HepG2 (cell line): ENCODE results near the gene BLOC1S4. TPM values are rescaled to one million over a fixed set of nuclear protein-coding genes. Genes with fewer than 3 reads are reported as not detected.

ENCODE experiments used
- ATAC-seq: fragments of 200-7000 bp; cut with Tn5 transposase; 3 replicates; pipeline ENCODE4 v1.9.1; 2020; ENCODE audit warnings: mild to moderate bottlenecking, moderate library complexity
- BruUV-seq: library from RNA; stranded (reverse); fragments of 400-500 nt; replicated peaks from 2 replicates; lab custom pipeline; 2021; lab: Mats Ljungman, UMichigan
- CTCF ChIA-PET: fragments of 300-600 bp; formaldehyde crosslinking; extraction: SDS; loops from one replicate; lab custom pipeline; 2021; ENCODE audit warnings: low total read pairs, inconsistent platforms, low intra/inter-chr PET ratio; lab: Yijun Ruan, JAX
- POLR2A ChIA-PET: fragments of 350-600 bp; sonication (Branson Sonifier 250); formaldehyde crosslinking; loops from one replicate; lab custom pipeline; 2020; ENCODE audit warnings: antibody characterized with exemption, inconsistent platforms; lab: Yijun Ruan, JAX
- DNase-seq: peaks from one replicate; pipeline ENCODE4 v3.0.0-alpha.2; 2015; ENCODE audit warnings: low spot score
- FAIRE-seq: peaks from 3 replicates; lab custom pipeline; 2011; peaks lifted over from hg19 to GRCh38; lab: Jason Lieb, UNC
- H2AFZ ChIP-seq: one replicate; pipeline ENCODE4 v1.6.1; 2011; ENCODE audit warnings: low read length, inconsistent platforms
- H3K27ac ChIP-seq: fragments of 300-600 bp; 3 replicates; pipeline ENCODE4 v1.8.0; 2011; ENCODE audit warnings: mixed run types, mild to moderate bottlenecking, mixed read lengths, low read length, inconsistent platforms; ENCODE audit not compliant: insufficient read depth; ENCODE audit errors: extremely low read length
- H3K27me3 ChIP-seq, 2 experiments: fragments of 200-600 bp in 1 of 2; 2 replicates in 1 of 2; 3 replicates in 1 of 2; pipeline versions ENCODE4 v1.6.0 to v1.8.0; 2011; ENCODE audit warnings: low read length in 2 of 2, mild to moderate bottlenecking in 2 of 2, moderate library complexity in 2 of 2, inconsistent platforms in 1 of 2; ENCODE audit not compliant: insufficient read depth in 2 of 2, control insufficient read depth in 1 of 2
- H3K36me3 ChIP-seq, 2 experiments: fragments of 200-600 bp in 1 of 2; replicated peaks in 1 of 2; 2 replicates in 1 of 2; 3 replicates in 1 of 2; pipeline versions ENCODE4 v1.5.1 to v1.8.0; 2011; ENCODE audit warnings: low read length in 2 of 2, inconsistent platforms in 1 of 2; ENCODE audit not compliant: insufficient read depth in 2 of 2, control insufficient read depth in 1 of 2
- H3K4me1 ChIP-seq: 2 replicates; pipeline ENCODE4 v1.5.1; 2012; ENCODE audit warnings: low read length, inconsistent platforms; ENCODE audit not compliant: insufficient read depth
- H3K4me2 ChIP-seq: 2 replicates; pipeline ENCODE4 v1.6.0; 2011; ENCODE audit warnings: low read depth, low read length, inconsistent platforms
- H3K4me3 ChIP-seq, 3 experiments: fragments of 200-600 bp in 1 of 3; sonication (generic), shearing (Covaris generic) in 1 of 3; replicated peaks in 1 of 3; 2 replicates each; pipeline ENCODE4 v1.5.1; 2011 to 2016; ENCODE audit warnings: low read length in 3 of 3, inconsistent platforms in 2 of 3, low read depth in 2 of 3, mild to moderate bottlenecking in 2 of 3, control low read depth in 1 of 3, mixed read lengths in 1 of 3; ENCODE audit not compliant: insufficient read depth in 1 of 3
- H3K79me2 ChIP-seq: one replicate; pipeline ENCODE4 v1.6.1; 2011; ENCODE audit warnings: low read length, inconsistent platforms; ENCODE audit not compliant: insufficient read depth
- H3K9ac ChIP-seq: 2 replicates; pipeline ENCODE4 v1.6.0; 2011; ENCODE audit warnings: mild to moderate bottlenecking, low read depth, low read length, inconsistent platforms; ENCODE audit not compliant: insufficient read depth
- H3K9me3 ChIP-seq: 2 replicates; pipeline ENCODE4 v1.5.1; 2012; ENCODE audit warnings: mild to moderate bottlenecking, low read length
- H4K20me1 ChIP-seq: 2 replicates; pipeline ENCODE4 v1.6.0; 2011; ENCODE audit warnings: inconsistent platforms, mild to moderate bottlenecking, low read length, moderate library complexity; ENCODE audit not compliant: insufficient read depth
- FOXC1 ChIP-seq: sonication (generic); formaldehyde crosslinking; IDR thresholded peaks from 2 replicates; pipeline ENCODE4 v1.8.0; 2022; ENCODE audit warnings: mild to moderate bottlenecking, missing genetic modification reagents, borderline replicate concordance
- NFAT5 ChIP-seq: sonication (generic); formaldehyde crosslinking; IDR thresholded peaks from 2 replicates; pipeline ENCODE4 v1.4.0; 2020; ENCODE audit warnings: missing genetic modification reagents
- POGK ChIP-seq: sonication (generic); formaldehyde crosslinking; conservative IDR thresholded peaks from 2 replicates; pipeline ENCODE4 v1.8.0; 2022; ENCODE audit warnings: mild to moderate bottlenecking, moderate library complexity, missing genetic modification reagents
- POLR2G ChIP-seq: fragments of 200-400 bp; formaldehyde crosslinking; IDR thresholded peaks from 2 replicates; pipeline ENCODE4 v1.6.1; 2018; ENCODE audit warnings: mild to moderate bottlenecking, low read depth, low read length, moderate library complexity
- PRDM4 ChIP-seq: sonication (generic); formaldehyde crosslinking; IDR thresholded peaks from 2 replicates; pipeline ENCODE4 v1.9.0; 2021; ENCODE audit warnings: missing genetic modification reagents, borderline replicate concordance
- ZNF781 ChIP-seq: sonication (generic); formaldehyde crosslinking; IDR thresholded peaks from 2 replicates; pipeline ENCODE4 v1.5.1; 2020; ENCODE audit warnings: borderline replicate concordance, mild to moderate bottlenecking, missing genetic modification reagents; ENCODE audit errors: not compliant biosample characterization
- WGBS: methylation state at CpG from one replicate; pipeline ENCODE4 v1.1.6; 2017; ENCODE audit warnings: low lambda C conversion rate; 5-methylcytosine and 5-hydroxymethylcytosine counted together
- in situ Hi-C: cut with HindIII; loops from 2 replicates; pipeline ENCODE4 v1.10.0; 2017; ENCODE audit warnings: low pct_unique_long_range_greater_than_20kb; ENCODE audit not compliant: extremely low pct_ligation_motif_present
- intact Hi-C: fragments of 100-400 bp; cut with micrococcal nuclease; formaldehyde crosslinking; loops from one replicate; pipeline ENCODE4 v1.10.0; 2022; ENCODE audit not compliant: unreplicated experiment
- polyA plus RNA-seq, 8 experiments: library from polyadenylated mRNA; depleted of rRNA in 3 of 8; stranded (reverse) in 7 of 8; unstranded in 1 of 8; fragments of >200 nt; fragmentation: Illumina TruSeq in 4 of 8; extraction: Trizol in 4 of 8; gene quantifications; 2 replicates each; pipeline versions ENCODE4 v1.2.1 to v1.2.3, GENCODE V29; 2011 to 2016; ENCODE audit warnings: low read depth in 4 of 8, missing spikeins in 1 of 8, mixed read lengths in 1 of 8; ENCODE audit not compliant: insufficient read depth in 1 of 8
- total RNA-seq, 5 experiments: library from RNA; depleted of rRNA; stranded (reverse); fragments of >200 nt; fragmentation: Illumina TruSeq; extraction: Trizol; gene quantifications; 2 replicates each; pipeline ENCODE4 v1.2.3, GENCODE V29; 2016; ENCODE audit warnings: low read depth in 1 of 5

The BLOC1S4 gene
- total and polyA plus RNA-seq, 2 of the 13 experiments (the other 11 are each of a cell fraction or from before 2014, with no cell fraction given): 15.5 to 20.9 TPM

GRCh38 chr4:6696611-6697010, 19.4 kb upstream of the BLOC1S4 start (continued):
- TF ChIP-seq POGK (CRISPR knock-in tag) (0 out of 2 replicates have a peak, but pooled peaks have one; percentile 38), PRDM4 (CRISPR knock-in tag) (no peak)
- TF ChIP-seq, all 625 proteins: peak for 4

DNA sequence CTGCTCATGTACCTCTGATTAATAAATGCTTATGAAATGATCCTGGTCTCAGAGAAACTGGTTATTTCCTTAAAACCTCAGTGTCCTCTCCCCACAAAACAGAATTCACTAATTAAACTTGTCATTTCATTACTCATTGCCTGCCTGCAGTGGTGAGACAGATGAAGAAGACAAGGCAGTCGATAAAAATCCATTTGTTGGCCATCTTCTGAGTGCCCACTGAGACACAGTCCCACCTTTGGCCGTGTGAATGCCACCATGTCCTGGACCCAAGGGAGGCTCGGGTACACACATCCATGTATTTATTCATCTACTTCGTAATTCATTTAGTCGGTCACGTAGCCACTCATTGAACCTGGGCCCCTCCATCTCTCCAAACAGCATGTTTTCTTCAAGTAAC, 18.8 kb upstream of the BLOC1S4 start:
- peaks cover 38% of the 10 kb centered on the region for H3K79me2 ChIP-seq
- in situ Hi-C loops (no loop called here), intact Hi-C loops (no loop called here)
- H3K9ac ChIP-seq: no peak overlapping the region
- DNase-seq (no peak), ATAC-seq (no peak), FAIRE-seq (no peak)
- no peaks in the 10 kb centered on the region; a peak in 1 of 5 replicates for H3K27me3 ChIP-seq
- H3K27ac ChIP-seq: no peak overlapping the region
- H2AFZ ChIP-seq: no peak overlapping the region
- no peaks in the 10 kb centered on the region for H3K9me3 ChIP-seq
- WGBS: 98% methylated on average over 6 of the region's 6 CpGs
- ChIA-PET CTCF (no interaction called here), POLR2A (interaction anchor here (1.8 kb wide), 1 partner anchor 8 kb away, joined by 8 read pairs; no protein-coding TSS in a partner anchor)
- no TSS peak for BruUV-seq
- H4K20me1 ChIP-seq: peaks cover 10% of the 10 kb centered on the region; the same call in 1 of the 2 replicates
- H3K4me2 ChIP-seq: no peak overlapping the region
- H3K4me3 ChIP-seq: no peak overlapping the region
- H3K4me1 ChIP-seq: peaks cover 49% of the 10 kb centered on the region
- TF ChIP-seq NFAT5 (CRISPR knock-in tag): no peak
- no peak for TF ChIP-seq ZNF781 (CRISPR knock-in tag)
- TF ChIP-seq POLR2G: peak; percentile 14; the same call in 1 of the 2 replicates
- no peak for TF ChIP-seq FOXC1
- peaks cover 4 to 12% of the 10 kb centered on the region in 2 experiments; a peak in 3 of 5 replicates for H3K36me3 ChIP-seq
